Mesenchymal stem cell (in vitro differentiated cells and primary cell): ENCODE measurements around the gene RHOD.

Source experiments
- DNase-seq: peaks from one replicate; pipeline ENCODE4 v3.0.0-alpha.2; 2013
- H2AFZ ChIP-seq: one replicate; pipeline ENCODE4 v1.6.1; 2013; ENCODE audit warnings: low read depth, mild to moderate bottlenecking, control low read depth, inconsistent platforms, low read length, moderate library complexity
- H2AK5ac ChIP-seq: 2 replicates; pipeline ENCODE4 v1.6.1; 2013; ENCODE audit warnings: low read length, moderate library complexity, mild to moderate bottlenecking, inconsistent platforms; ENCODE audit not compliant: severe bottlenecking
- H2BK120ac ChIP-seq: one replicate; pipeline ENCODE4 v1.6.1; 2013; ENCODE audit warnings: low read depth, mild to moderate bottlenecking, inconsistent platforms, low read length, moderate library complexity
- H2BK12ac ChIP-seq, 2 experiments: one replicate each; pipeline ENCODE4 v1.6.1; 2013; ENCODE audit warnings: inconsistent platforms in 2 of 2, low read length in 2 of 2, mild to moderate bottlenecking in 2 of 2, moderate library complexity in 2 of 2, control low read depth in 1 of 2
- H2BK15ac ChIP-seq: one replicate; pipeline ENCODE4 v1.6.1; 2013; ENCODE audit warnings: mild to moderate bottlenecking, low read depth, inconsistent platforms; ENCODE audit not compliant: poor library complexity, severe bottlenecking
- H2BK5ac ChIP-seq: 2 replicates; pipeline ENCODE4 v1.6.1; 2013; ENCODE audit warnings: low read depth, mild to moderate bottlenecking, low read length, control low read depth, inconsistent platforms; ENCODE audit not compliant: poor library complexity, severe bottlenecking
- H3K14ac ChIP-seq, 2 experiments: one replicate each; pipeline ENCODE4 v1.6.1; 2013; ENCODE audit warnings: inconsistent platforms in 2 of 2, low read length in 2 of 2, control low read depth in 1 of 2, mild to moderate bottlenecking in 1 of 2, moderate library complexity in 1 of 2
- H3K18ac ChIP-seq, 2 experiments: one replicate each; pipeline ENCODE4 v1.6.1; 2013; ENCODE audit warnings: inconsistent platforms in 2 of 2, low read length in 2 of 2, control low read depth in 1 of 2, low read depth in 1 of 2, mild to moderate bottlenecking in 1 of 2
- H3K23ac ChIP-seq, 2 experiments: one replicate each; pipeline ENCODE4 v1.6.1; 2013; ENCODE audit warnings: inconsistent platforms in 2 of 2, low read length in 2 of 2, mild to moderate bottlenecking in 2 of 2, moderate library complexity in 2 of 2, control low read depth in 1 of 2
- H3K27ac ChIP-seq: 2 replicates; pipeline ENCODE4 v1.5.1; 2013; ENCODE audit warnings: mild to moderate bottlenecking, moderate library complexity, low read length, control low read depth, inconsistent platforms; ENCODE audit not compliant: poor library complexity, severe bottlenecking
- H3K27me3 ChIP-seq, 2 experiments: 2 replicates each; pipeline versions ENCODE4 v1.6.1 to v1.7.0; 2013; ENCODE audit warnings: low read length in 2 of 2, mild to moderate bottlenecking in 2 of 2, moderate library complexity in 2 of 2, control low read depth in 1 of 2, inconsistent platforms in 1 of 2; ENCODE audit not compliant: control insufficient read depth in 1 of 2, insufficient read depth in 1 of 2
- H3K36me3 ChIP-seq, 2 experiments: 2 replicates each; pipeline versions ENCODE4 v1.6.1 to v1.7.0; 2013; ENCODE audit warnings: low read length in 2 of 2, control low read depth in 1 of 2, inconsistent platforms in 1 of 2, low read depth in 1 of 2, mild to moderate bottlenecking in 1 of 2; ENCODE audit not compliant: insufficient read depth in 2 of 2, control insufficient read depth in 1 of 2
- H3K4ac ChIP-seq, 2 experiments: one replicate each; pipeline ENCODE4 v1.6.1; 2013; ENCODE audit warnings: inconsistent platforms in 2 of 2, low read length in 2 of 2, mild to moderate bottlenecking in 2 of 2, moderate library complexity in 2 of 2, control low read depth in 1 of 2, low read depth in 1 of 2
- H3K4me1 ChIP-seq: 2 replicates; pipeline ENCODE4 v1.6.1; 2013; ENCODE audit warnings: low read depth, low read length, control low read depth; ENCODE audit not compliant: control insufficient read depth, insufficient read depth
- H3K4me2 ChIP-seq: 2 replicates; pipeline ENCODE4 v1.6.1; 2013; ENCODE audit warnings: low read length, mild to moderate bottlenecking, inconsistent platforms; ENCODE audit not compliant: poor library complexity, severe bottlenecking
- H3K4me3 ChIP-seq, 2 experiments: 2 replicates each; pipeline versions ENCODE4 v1.5.1 to v1.7.0; 2013; ENCODE audit warnings: low read length in 2 of 2, mild to moderate bottlenecking in 2 of 2, control low read depth in 1 of 2, low read depth in 1 of 2; ENCODE audit not compliant: insufficient read depth in 1 of 2
- H3K79me1 ChIP-seq: replicated peaks from 2 replicates; pipeline ENCODE4 v1.6.1; 2013; ENCODE audit warnings: mild to moderate bottlenecking, control low read depth, low read length, inconsistent platforms; ENCODE audit not compliant: poor library complexity, severe bottlenecking
- H3K9ac ChIP-seq: 2 replicates; pipeline ENCODE4 v1.7.0; 2013; ENCODE audit warnings: mild to moderate bottlenecking, low read length, moderate library complexity
- H3K9me3 ChIP-seq: 2 replicates; pipeline ENCODE4 v1.7.0; 2013; ENCODE audit warnings: mild to moderate bottlenecking, low read length; ENCODE audit not compliant: control insufficient read depth
- H4K8ac ChIP-seq: one replicate; pipeline ENCODE4 v1.6.1; 2013; ENCODE audit warnings: inconsistent platforms, mild to moderate bottlenecking, low read length, moderate library complexity
- H4K91ac ChIP-seq: one replicate; pipeline ENCODE4 v1.6.1; 2013; ENCODE audit warnings: mild to moderate bottlenecking, low read length, inconsistent platforms
- WGBS: methylation state at CpG from one replicate; pipeline ENCODE4 v1.1.7; 2013; ENCODE audit warnings: mixed read lengths; 5-methylcytosine and 5-hydroxymethylcytosine counted together

RHOD gene

GRCh38 chr11:67116758-67117105, 60.1 kb downstream of the RHOD start:
- no peak overlapping the region for H4K91ac ChIP-seq
- 47% methylated on average over 2 of the region's 3 CpGs for WGBS
- no peak overlapping the region for H3K4ac ChIP-seq
- H3K18ac ChIP-seq = no peak overlapping the region
- H3K23ac ChIP-seq = no peak overlapping the region
- H2AFZ ChIP-seq = no peak overlapping the region
- no peak overlapping the region for H3K27ac ChIP-seq
- no peak overlapping the region for H3K4me2 ChIP-seq
- no peak overlapping the region for H2BK120ac ChIP-seq
- no peak overlapping the region for H2BK15ac ChIP-seq
- H4K8ac ChIP-seq = no peak overlapping the region
- no peak overlapping the region for H3K9ac ChIP-seq
- H3K14ac ChIP-seq = no peak overlapping the region
- peaks cover 13% of the 10 kb centered on the region for H3K4me1 ChIP-seq
- H3K36me3 ChIP-seq = no peaks in the 10 kb centered on the region
- DNase-seq = no peak
- no peaks in the 10 kb centered on the region for H3K9me3 ChIP-seq
- no peak overlapping the region for H2BK12ac ChIP-seq
- no peak overlapping the region for H3K4me3 ChIP-seq
- H3K79me1 ChIP-seq = no peaks in the 10 kb centered on the region
- H2AK5ac ChIP-seq = no peak overlapping the region
- H3K27me3 ChIP-seq = no peaks in the 10 kb centered on the region
- H2BK5ac ChIP-seq = no peak overlapping the region

GRCh38 chr11:67117176-67117575, 60.5 kb downstream of the RHOD start:
- H3K18ac ChIP-seq = peak overlapping the region in 1 of 2 experiments; percentile 100
- no peaks in the 10 kb centered on the region for H3K27me3 ChIP-seq
- H2BK12ac ChIP-seq = peak overlapping the region in 1 of 2 experiments; percentile 23
- peak; percentile 29 for DNase-seq
- no peak overlapping the region for H2BK120ac ChIP-seq
- H4K91ac ChIP-seq = peak overlapping the region; percentile 100
- H3K23ac ChIP-seq = no peak overlapping the region
- no peaks in the 10 kb centered on the region for H3K36me3 ChIP-seq
- peak overlapping the region; percentile 5 for H2AK5ac ChIP-seq
- peaks cover 14% of the 10 kb centered on the region for H3K4me1 ChIP-seq
- H2BK5ac ChIP-seq = no peak overlapping the region
- peak overlapping the region in 1 of 2 experiments; percentile 2 for H3K4me3 ChIP-seq
- no peaks in the 10 kb centered on the region for H3K9me3 ChIP-seq
- H3K4ac ChIP-seq = no peak overlapping the region
- no peak overlapping the region for H2AFZ ChIP-seq
- peak overlapping the region; percentile 65 for H3K9ac ChIP-seq
- peak overlapping the region; percentile 99 for H2BK15ac ChIP-seq
- 89% methylated on average over 4 of the region's 7 CpGs for WGBS
- H3K27ac ChIP-seq = no peak overlapping the region
- no peaks in the 10 kb centered on the region for H3K79me1 ChIP-seq
- no peak overlapping the region for H3K14ac ChIP-seq
- H4K8ac ChIP-seq = peak overlapping the region; percentile 100
- no peak overlapping the region for H3K4me2 ChIP-seq

GRCh38 chr11:67117672-67118180, 61.1 kb downstream of the RHOD start:
- WGBS = 17% methylated on average over 37 of the region's 65 CpGs

GRCh38 chr11:67118181-67118766, 61.6 kb downstream of the RHOD start:
- H4K8ac ChIP-seq = peak overlapping the region; percentile 100
- H3K36me3 ChIP-seq = peaks cover 0 to 5% of the 10 kb centered on the region in 2 experiments
- peak overlapping the region; percentile 97 for H2AFZ ChIP-seq
- peak overlapping the region; percentile 59 for H3K4me3 ChIP-seq
- H3K27me3 ChIP-seq = no peaks in the 10 kb centered on the region
- DNase-seq = no peak
- no peaks in the 10 kb centered on the region for H3K9me3 ChIP-seq
- H3K4me1 ChIP-seq = peaks cover 18% of the 10 kb centered on the region
- H2BK5ac ChIP-seq = peak overlapping the region; percentile 98
- H2BK120ac ChIP-seq = peak overlapping the region; percentile 99
- peak overlapping the region; percentile 18 to 97 for H2BK12ac ChIP-seq
- H3K79me1 ChIP-seq = no peaks in the 10 kb centered on the region
- peak overlapping the region; percentile 87 for H3K9ac ChIP-seq
- peak overlapping the region; percentile 98 to 100 for H3K18ac ChIP-seq
- H3K23ac ChIP-seq = peak overlapping the region in 1 of 2 experiments; percentile 94
- H3K14ac ChIP-seq = peak overlapping the region in 1 of 2 experiments; percentile 95
- H3K4ac ChIP-seq = peak overlapping the region; percentile 100
- peak overlapping the region; percentile 100 for H4K91ac ChIP-seq
- H2BK15ac ChIP-seq = peak overlapping the region; percentile 99
- WGBS = under 1% methylated on average over 40 of the region's 59 CpGs
- H3K27ac ChIP-seq = peak overlapping the region; percentile 82
- H2AK5ac ChIP-seq = peak overlapping the region; percentile 97
- H3K4me2 ChIP-seq = peak overlapping the region; percentile 91

More at GRCh38 chr11:67117672-67118180, 61.1 kb downstream of the RHOD start:
- peaks cover 16% of the 10 kb centered on the region for H3K4me1 ChIP-seq
- no peaks in the 10 kb centered on the region for H3K9me3 ChIP-seq
- H3K14ac ChIP-seq = peak overlapping the region in 1 of 2 experiments; percentile 74
- H3K4ac ChIP-seq = peak overlapping the region; percentile 100
- peak overlapping the region; percentile 2 to 59 for H3K4me3 ChIP-seq
- peak overlapping the region in 1 of 2 experiments; percentile 23 for H2BK12ac ChIP-seq
- H4K8ac ChIP-seq = peak overlapping the region; percentile 100
- H2AFZ ChIP-seq = peak overlapping the region; percentile 33
- no peaks in the 10 kb centered on the region for H3K27me3 ChIP-seq
- peak overlapping the region; percentile 91 for H3K4me2 ChIP-seq
- H3K18ac ChIP-seq = peak overlapping the region; percentile 80 to 100
- H2BK15ac ChIP-seq = peak overlapping the region; percentile 99
- no peak for DNase-seq
- H3K27ac ChIP-seq = no peak overlapping the region
- peak overlapping the region; percentile 99 for H2BK120ac ChIP-seq
- peak overlapping the region; percentile 5 for H2AK5ac ChIP-seq
- peak overlapping the region; percentile 87 for H3K9ac ChIP-seq
- H2BK5ac ChIP-seq = peak overlapping the region; percentile 98
- H3K23ac ChIP-seq = no peak overlapping the region
- no peaks in the 10 kb centered on the region for H3K79me1 ChIP-seq
- H4K91ac ChIP-seq = peak overlapping the region; percentile 100
- H3K36me3 ChIP-seq = no peaks in the 10 kb centered on the region
